ENCODE measurements around the gene TRIM44.
A peak's percentile ranks its signal among the peaks of the same experiment; 100 is the strongest.

Gene TRIM44

DNA sequence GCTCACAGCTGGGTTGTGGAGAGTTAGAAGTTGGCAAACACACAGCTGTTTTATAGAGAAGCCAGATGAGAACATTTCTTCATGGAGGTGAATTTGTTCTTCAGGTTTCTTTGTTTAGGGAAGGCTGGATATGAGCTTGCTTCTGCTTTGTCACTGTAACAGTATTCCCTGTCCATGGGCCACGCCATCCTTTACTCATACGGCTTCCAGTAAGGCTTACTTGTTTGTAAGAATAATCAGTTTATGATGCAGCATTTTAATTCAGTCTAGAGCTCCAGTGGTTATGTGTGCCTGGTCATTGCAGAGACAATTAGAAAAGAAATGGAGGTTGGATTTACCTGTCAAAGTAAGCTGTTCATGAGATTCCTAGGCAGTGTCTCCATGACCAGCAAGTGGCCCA lies 131.8 kb downstream of the TRIM44 start:
- DNase-seq = no peak

DNA sequence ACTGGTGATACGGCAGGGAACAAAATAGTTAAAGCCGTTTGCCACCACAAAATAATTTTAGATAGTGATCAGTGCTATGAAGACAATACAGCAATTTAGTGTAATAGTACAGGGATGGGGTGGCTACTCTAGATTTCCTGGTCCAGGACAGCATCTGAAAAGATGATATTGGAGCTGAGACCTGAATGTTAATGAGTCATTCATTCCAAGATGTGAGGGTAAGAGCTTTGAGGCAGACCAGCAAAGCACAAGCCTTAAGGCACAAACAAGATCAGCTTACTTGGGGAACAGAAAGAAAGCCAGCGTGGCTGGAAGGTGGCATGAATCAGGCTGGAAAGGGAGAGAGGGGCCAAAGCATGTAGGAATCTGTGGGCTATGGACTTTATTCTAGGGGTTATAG lies 132.3 kb downstream of the TRIM44 start:
- no peak for DNase-seq

DNA sequence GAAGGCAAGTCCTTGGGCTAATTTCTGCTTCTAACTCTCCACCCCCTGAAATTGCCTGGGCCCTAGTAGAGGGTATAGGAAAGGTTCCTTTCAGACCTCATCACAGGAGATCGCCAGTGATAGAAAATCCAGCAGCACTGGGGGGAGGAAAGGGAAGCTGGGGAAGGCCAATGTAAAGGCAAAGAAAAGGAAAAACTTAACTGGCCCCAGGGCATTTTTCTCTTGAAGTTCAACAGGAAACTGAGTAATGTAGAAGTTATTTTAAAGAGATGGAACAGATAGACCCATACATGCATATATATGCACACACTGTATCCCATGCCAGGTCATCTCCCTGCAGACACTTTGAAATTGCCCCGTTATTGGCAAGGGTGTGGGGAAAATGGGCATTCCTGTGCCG lies 134.0 kb downstream of the TRIM44 start:
- DNase-seq = no peak

DNA sequence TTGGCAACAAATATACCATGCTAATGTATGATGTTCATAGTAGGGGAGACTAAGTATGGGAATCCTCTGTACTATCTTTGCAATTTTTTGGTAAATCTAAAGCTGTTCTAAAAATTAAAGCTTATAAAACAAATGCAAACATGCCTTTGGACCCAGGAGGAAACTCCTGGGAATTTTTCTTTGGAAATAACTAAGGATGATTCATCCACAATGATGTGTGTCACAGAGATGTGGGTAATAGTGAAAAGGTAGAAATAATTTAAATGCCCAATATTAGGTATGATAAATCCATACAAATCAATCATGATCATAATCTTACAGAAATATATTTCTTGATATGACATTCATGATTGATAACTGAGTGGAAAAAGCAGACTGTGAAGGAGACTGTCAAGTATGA lies 135.8 kb downstream of the TRIM44 start:
- no peak for DNase-seq

DNA sequence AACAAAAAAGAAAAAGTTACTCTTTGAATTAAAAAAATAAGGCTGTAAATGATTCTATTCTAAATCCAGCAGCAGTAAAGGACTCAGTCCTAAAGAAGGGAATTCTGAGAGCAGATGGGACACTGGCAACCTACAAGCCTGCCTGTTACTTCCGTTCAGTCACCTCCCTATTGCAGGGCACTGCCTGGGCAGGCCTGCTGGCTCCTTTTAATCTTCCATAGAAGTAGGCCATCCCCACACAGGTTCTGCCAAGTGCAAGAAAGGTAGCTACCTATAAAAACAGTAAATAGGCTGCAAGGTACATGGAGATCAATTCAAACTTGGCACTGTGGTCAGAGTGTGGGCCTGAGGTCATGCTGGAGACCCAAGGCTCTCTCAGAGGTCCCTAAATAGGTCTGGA lies 136.4 kb downstream of the TRIM44 start:
- no peak for DNase-seq

DNA sequence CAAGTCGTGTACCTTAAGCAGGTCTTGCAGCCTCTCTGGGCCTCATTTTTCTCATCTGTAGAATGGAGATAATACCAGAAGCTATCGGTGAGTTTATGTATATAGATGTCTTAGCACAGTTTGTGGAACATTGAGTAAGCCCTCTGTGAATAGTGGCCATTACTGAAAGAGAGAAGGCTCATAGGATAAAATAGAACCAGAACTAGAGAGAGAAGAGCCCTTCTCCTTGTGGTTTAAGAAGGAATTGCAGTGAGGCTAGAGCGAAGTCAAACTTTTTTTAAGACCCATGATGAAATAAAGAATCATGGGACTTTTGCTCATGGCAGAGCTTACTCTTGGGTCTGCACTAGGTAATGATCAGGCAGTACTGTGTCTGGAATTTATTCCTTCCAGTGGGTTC lies 137.1 kb downstream of the TRIM44 start:
- no peak for DNase-seq

DNA sequence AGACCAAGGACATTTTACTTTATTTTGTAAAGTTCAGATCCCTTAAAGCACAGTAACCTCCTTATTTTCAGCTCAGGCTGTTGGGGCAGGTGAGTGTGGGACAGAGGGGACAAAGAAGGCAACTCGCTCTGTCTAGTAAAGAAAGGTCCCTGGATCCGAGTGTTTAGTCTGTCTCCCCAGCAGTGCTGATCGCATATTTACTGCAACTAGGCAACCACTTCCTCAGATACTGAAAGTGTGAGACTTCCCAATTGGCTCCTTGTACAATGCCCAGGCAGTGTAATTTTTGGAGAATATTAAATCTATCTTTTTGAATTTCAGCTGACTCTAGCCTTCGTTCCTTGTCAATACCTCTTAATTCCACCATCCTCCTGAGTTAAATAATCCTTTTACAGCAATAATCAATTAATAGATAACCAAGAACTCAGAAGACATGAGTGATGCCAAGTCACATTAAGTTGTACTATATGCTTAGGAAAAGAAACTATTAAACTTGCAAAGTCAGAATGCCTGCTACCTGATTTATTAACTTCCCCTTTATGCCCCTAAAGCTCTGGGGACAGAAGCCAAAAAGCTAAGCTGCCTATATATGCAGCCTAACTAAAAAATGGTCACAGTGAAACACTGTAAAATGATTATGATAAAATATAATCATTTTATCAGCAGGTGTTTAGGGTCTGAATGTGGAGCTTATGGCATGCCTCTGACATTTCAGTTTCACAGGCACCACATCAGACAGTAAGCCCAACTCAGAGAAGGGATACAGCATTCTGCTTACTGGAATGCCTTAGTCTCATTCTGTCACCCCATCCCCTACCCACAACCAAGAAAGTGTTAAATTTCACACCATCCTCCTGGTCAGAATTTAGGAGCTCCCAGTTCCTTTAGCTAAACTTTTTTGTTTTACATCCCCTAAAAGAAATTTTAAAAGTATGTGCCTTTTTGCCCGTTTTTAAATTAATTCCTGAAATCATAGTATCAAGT lies 138.7 kb downstream of the TRIM44 start:
- DNase-seq = no peak

DNA sequence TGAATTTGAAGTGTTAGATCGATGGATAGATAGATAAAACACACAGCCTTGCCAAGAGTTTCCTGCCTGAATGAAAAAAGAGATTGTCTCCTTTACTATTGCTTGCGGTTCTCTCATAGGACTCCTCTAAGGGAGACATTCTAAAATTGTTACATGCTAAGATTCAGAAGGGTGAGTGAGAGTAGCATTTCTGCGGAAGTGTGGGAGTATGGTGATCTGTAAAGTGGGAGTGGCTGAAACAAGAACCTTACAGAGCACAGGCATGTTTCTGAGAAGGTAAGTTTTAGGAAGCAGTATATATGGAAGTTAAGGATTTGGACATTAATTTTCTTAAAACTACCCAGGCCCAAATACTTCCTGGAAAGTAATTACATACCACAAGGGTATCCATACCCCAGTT lies 139.6 kb downstream of the TRIM44 start:
- DNase-seq = no peak

DNA sequence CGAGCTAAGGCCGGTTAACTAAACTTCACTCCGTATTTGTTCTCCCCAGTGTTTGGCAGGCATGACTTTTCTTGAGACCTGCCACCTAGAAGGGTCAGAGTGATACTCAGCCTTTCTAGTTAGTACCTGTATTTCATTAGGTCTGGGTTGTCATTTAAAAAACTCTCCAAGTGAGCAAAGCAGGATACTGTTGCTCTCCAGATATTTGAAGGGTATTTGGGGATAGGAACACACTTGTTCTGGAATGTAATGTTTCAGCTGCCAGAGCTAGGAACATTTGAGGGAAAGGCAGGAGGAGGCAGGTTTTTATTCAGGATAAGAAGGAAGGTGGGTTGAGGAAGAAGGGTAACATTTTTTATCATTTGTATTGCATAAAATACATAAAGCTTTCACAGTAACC lies 140.1 kb downstream of the TRIM44 start:
- DNase-seq = no peak

DNA sequence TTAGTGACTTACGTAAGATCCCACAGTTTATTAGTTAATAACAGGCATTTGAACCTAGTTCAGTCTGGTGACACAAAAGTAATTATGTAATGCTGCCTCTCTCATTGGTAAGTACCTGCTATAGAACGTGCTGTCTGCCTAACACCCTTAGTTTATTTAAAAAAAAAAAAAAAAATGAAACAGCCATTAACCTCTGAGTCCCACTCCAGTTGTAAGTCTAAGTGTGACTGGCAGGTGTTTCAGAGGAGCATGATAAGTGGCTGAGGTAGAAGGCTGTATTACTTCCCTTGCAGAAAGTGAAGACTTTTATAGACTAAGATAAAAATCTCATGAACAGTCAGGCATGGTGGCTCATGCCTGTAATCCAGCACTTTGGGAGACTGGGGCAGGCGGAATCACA lies 140.5 kb downstream of the TRIM44 start:
- no peak for DNase-seq

DNA sequence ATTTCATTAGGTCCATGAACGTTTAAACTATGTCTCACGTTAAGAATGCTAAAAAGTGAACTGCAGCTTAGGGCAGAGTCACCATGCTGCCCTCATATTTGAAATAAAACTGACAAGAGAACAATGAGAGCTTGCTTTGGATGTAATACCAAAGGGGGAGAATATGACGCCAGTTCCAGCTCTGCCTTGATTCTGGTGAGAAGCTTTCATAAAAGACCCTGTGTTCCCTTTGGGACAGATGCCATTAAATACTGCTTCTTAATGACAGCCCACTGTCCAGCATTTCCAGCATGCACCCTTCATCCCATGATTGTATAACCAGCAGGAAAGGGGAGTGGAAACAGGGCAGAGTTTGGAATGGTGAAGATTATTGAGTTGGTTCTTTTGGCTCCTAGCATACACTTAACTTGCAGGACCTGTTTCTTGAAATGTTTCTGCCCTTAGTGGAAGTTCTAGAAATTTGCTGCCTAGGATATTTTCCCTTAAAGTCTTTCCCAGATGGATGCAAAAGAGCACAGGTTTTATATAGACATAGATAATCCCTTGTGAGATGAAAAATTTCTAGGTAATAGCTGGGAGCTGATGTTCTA lies 142.0 kb downstream of the TRIM44 start:
- no peak for DNase-seq

DNA sequence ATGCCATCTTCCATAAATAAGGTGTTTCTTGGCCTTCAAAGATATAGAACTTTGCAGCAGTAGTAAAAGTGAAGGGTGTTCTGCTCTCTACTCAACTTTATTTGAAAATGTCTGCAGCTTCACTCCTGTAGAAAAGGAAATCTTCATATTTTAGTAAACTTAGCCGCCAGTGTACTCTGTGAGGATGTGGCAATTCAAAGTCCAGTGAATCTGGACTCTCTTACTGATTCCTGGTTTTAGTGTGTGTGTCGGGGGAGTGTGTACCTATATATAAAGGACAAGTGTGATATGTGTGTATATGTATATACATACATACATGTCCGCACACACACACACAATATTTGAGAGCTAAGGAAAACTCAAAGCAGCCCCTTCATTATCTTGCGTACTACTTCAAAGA lies 147.0 kb downstream of the TRIM44 start:
- DNase-seq = no peak

DNA sequence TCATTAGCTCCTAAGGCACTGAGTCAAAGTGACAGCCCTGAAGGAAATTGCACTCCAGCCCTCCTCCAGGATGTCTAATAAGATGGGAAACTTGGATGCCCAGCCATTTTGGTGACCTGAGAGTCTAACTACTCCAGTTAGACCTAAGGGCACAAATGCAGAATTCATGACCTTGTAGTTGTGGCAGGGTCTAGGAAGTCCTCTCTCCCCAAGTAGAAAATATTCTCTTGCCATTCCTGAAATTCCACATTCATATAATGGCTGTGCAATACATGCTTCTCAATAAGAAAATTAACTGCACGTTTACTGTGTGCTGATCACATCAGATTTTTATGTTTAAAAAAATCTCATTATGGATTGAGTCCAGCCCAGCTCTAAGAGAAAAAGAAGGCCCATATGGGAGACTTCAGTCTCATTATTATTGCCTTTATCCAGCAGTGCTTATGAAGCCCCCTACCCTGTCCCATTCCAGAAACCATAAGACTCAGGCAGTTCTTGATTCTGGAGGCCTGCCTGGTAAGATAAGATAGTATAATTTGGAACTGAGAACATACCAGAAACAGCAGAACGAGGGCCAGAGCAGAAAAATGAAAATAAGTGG lies 147.6 kb downstream of the TRIM44 start:
- DNase-seq = no peak

DNA sequence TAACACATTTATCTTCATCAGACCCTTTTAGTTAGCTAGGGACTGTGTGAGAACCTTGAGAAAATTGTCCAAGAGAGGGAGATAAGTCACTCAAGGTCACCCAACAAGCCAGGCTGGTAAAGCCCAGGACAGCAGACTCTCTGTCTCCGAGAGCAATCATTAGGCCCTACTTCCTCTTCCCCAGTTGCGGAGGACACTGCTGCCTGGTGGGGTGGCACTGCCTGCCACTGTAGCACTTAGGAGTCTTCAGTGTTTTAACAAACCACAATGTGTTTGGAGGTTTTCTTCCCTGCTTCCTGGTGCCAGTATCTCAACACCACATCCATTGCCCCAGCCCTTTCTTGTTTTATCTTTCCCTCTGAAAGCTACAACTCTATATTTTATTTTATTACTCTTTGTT lies 149.2 kb downstream of the TRIM44 start:
- no peak for DNase-seq

DNA sequence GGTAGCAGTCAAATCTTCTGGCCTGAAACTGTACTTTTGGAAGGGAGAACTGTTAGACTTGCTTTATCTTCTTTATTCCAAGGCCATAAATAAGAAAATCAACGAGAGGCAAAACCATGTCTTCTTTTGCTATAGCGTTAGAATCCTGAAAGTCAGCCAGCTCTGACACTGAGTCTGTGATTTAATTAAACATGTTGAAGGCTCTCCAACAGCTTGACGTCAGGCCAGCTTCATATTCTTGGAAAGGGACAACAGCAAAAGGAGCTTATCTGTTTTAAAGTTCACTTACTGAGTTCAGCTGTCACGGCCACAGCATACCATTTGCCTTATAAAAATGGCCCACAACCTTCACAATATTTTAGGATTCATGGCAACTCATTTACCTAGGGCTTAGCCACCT lies 150.3 kb downstream of the TRIM44 start:
- DNase-seq = no peak

DNA sequence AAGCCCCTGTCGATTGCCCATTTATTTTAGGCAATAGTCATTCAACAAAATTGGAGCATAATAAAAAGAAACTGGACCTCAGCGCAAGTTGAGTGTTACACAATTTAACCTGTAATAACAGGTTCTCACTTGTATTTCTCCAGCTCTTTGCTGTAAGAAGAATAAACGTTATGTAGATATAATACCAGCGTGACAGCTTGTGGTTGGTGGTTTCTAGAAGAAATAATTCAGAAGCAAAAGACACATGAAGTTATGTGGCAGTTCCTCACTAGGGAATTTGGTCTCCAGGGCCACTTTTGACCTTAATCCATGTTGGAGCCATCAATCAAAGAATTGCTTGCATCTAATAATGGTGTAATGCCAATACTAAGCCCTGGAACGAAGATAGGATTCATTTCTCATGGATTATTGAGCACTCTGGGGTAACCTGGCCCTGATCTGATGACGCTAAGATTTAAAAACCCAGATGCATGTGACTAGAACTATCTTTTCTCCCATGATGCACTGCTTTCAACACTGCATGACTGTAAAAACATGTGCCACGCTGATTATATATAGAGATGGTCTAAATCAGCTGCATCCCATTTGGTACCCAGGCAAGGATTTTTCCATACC lies 151.6 kb downstream of the TRIM44 start:
- no peak for DNase-seq

DNA sequence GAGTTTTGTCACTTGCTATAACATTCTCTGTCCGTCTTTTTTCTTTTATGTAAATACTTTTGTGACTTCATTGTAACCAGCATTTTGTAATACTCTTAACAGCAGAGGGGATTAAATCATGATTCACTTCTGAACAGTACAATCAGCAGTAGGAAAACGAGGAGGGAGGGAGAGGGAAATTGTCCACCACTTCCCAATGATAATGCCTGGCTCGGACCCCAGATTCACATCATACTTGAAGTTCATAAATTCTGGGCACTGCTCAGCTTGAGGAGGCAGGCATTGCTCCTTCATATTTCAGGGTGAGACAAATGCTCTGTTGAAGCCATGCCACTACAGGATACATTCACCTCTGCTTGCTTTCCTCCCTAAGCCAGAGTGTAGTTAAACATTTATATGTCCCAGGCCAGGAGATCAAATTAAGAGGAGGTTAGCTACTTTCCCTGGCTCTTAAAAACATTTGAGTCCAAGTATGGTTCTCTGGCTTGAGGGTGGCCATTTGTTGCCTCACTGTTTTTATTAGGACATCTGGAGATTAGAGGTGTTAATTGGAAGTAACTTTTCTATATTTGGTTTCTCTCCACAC lies 152.2 kb downstream of the TRIM44 start:
- no peak for DNase-seq

DNA sequence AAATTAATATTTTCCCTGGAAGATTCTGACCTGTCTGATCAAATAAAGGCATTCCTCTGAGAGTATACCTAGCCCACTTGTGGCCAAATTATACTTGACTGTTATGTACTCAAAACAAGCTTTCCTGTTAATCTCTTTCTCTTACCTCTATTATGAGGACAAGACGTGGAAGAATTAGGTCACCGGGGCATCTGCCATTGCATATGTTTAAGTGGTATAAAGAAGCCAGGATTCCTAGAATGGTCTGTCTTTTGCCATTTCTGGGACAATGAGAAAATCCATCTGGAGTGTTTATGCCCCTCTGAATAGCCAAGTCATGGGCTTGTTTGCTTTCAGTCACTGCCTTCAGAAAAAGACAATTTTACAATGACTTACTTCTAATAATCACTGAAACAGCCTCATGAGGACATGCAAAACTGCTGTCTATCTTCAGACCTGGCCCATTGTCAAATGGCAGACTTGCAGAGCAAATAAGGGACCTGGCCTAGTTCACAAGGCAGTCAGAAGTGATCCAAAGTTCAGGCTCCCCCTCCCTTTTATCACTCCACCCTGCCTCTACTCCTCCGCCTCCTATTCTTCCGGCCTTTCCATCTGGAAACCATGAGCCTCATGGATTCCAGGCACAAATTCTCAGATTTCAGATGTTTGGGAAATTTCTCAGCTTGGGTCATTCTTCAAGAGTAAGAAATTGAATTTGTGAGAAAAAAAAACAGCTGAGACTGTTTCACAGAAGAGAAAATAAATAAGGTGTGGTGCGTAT lies 153.2 kb downstream of the TRIM44 start:
- DNase-seq = peak; percentile 20

DNA sequence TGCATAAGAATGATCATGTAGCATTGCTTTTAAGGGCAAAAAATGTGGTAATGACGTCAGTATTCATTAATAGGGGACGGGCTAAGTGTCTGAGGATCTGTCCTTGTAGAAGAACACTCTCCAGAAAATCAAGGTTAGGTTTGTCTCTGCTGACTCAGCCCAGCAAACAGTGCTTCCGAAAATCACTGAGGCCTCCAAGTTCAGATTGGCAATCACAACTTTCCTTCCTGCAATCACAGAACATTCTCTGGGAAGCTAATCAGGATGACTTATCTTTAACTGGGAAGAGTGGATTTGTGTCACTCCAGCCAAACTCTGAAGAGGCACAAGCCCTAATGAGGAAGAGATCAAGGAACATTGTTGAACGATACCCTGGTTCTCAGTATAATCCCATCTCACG lies 158.0 kb downstream of the TRIM44 start:
- DNase-seq = no peak

DNA sequence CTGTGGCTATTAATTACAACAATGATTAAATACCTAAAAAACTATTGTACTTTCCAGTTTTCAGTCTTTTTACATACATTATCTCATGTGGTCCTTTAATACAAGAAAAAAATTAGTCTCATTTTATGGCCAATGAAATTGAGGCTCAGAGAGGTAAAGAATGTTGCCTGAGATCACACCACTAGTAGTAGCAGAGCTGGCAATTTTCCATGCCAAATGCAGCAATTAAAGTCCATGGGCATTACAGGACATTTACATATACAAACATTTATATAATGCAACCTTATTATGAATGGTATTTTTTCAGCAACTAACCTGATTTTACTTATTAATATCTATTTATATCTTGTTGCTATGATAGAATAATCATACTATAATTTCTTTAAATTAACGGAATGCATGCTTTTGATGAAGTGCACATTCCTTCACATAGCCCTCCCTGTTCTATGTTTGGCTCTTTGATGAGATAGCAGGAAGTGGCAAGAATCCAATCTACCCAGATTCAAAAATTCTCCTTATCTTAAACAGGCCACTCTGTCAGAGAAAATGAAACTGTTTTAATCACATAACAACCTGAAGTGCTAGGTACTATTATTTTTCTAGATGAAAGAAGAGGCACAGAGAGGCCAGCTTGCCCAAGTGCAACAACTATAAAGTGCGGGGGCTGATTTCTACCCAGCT lies 160.4 kb downstream of the TRIM44 start:
- DNase-seq = no peak

DNA sequence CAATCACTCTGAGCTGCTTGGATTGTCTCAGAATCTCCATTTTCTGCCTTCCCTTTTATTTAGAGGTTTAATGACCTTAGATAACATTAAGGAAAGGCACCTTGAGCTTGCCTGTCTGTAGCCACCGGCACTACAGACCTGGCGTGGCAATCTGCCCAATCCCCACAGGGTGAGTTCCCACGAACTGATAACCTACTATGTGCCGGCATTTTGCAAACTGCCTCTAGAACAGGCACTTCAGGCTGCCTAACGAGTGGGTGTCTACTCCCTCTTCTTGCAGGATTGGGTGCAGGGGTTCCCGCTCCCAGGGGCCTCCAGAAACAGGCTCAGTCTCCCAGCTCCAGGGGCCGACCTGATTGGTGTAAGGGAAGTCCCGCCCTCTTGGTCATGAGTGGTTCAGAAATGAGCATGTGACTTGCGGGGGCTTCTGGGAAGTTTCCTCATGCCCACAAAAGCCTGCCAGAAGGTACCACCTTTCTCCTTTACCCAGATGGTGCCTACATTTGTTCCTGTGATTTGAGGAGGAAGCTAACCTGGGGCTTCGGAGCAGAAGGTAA lies 161.2 kb downstream of the TRIM44 start:
- DNase-seq = no peak

DNA sequence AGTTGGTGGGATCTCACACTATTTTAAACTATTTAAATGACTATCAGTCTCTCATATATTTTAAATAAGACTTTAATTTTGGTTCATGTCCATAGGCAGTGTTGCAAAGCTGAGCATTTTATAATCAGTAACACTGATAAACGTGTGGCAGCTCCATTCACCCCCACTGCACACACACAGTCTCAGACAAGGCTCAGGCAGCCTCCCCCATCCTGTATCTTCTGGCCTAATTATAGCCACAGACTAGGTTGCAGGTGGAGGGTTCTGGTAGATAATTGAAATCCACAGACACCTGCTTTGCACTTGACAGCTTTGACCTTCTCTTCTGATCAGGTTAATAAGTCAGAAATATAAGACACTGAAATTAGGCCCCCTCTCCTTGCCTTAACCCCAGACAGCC lies 162.8 kb downstream of the TRIM44 start:
- DNase-seq = no peak
